H1 (cell line): ENCODE data around the gene RNGTT. TPM values are rescaled to one million over a fixed set of nuclear protein-coding genes. Genes with fewer than 3 reads are reported as not detected.

Source experiments
- CTCF ChIA-PET: fragments of 300-600 bp; sonication (Branson Sonifier 250); formaldehyde crosslinking; loops from one replicate; lab custom pipeline; 2021; ENCODE audit not compliant: partially characterized antibody; lab: Charles Lee
- POLR2A ChIA-PET: fragments of 300-600 bp; sonication (Branson Sonifier 250); formaldehyde crosslinking; loops from one replicate; lab custom pipeline; 2021; ENCODE audit warnings: inconsistent platforms; ENCODE audit not compliant: partially characterized antibody; lab: Charles Lee
- DNase-seq, 2 experiments: peaks; one replicate each; pipeline versions ENCODE4 v3.0.0 to v3.0.0-alpha.2; 2010 to 2022; ENCODE audit warnings: low spot score in 2 of 2, low read depth in 1 of 2, mixed read lengths in 1 of 2
- FAIRE-seq: peaks from 2 replicates; lab custom pipeline; 2011; peaks lifted over from hg19 to GRCh38; lab: Jason Lieb, UNC
- H2AFZ ChIP-seq: 2 replicates; pipeline ENCODE4 v1.8.1; 2012; ENCODE audit warnings: low read length, inconsistent platforms
- H2AK5ac ChIP-seq: 2 replicates; pipeline ENCODE4 v1.6.1; 2013; ENCODE audit warnings: low read depth, low read length
- H2BK120ac ChIP-seq: replicated peaks from 2 replicates; pipeline ENCODE3; 2013; ENCODE audit warnings: low read depth, low read length, inconsistent platforms
- H2BK12ac ChIP-seq: 2 replicates; pipeline ENCODE4 v1.6.1; 2013; ENCODE audit warnings: low read depth, low read length
- H2BK15ac ChIP-seq: 2 replicates; pipeline ENCODE4 v1.6.1; 2013; ENCODE audit warnings: low read length
- H2BK20ac ChIP-seq: 2 replicates; pipeline ENCODE4 v1.6.1; 2013; ENCODE audit warnings: low read length
- H2BK5ac ChIP-seq: 2 replicates; pipeline ENCODE4 v1.6.1; 2013; ENCODE audit warnings: low read depth, low read length
- H3K14ac ChIP-seq: 2 replicates; pipeline ENCODE4 v1.6.1; 2013; ENCODE audit warnings: inconsistent platforms; ENCODE audit not compliant: insufficient read length
- H3K18ac ChIP-seq: 2 replicates; pipeline ENCODE4 v1.6.1; 2013; ENCODE audit warnings: low read length; ENCODE audit errors: extremely low read depth
- H3K23ac ChIP-seq: 2 replicates; pipeline ENCODE4 v1.6.1; 2013; ENCODE audit warnings: inconsistent platforms; ENCODE audit not compliant: insufficient read length
- H3K23me2 ChIP-seq: 2 replicates; pipeline ENCODE4 v1.6.1; 2013; ENCODE audit warnings: low read depth, low read length
- H3K27ac ChIP-seq: 2 replicates; pipeline ENCODE4 v1.6.1; 2011; ENCODE audit warnings: low read depth, low read length, inconsistent platforms
- H3K27me3 ChIP-seq, 4 experiments: replicated peaks in 1 of 4; 1 replicate in 1 of 4; 2 replicates in 3 of 4; pipeline versions ENCODE4 v1.6.1 to v1.8.1; 2011 to 2013; ENCODE audit warnings: low read length in 3 of 4, mild to moderate bottlenecking in 3 of 4, inconsistent platforms in 2 of 4, mixed read lengths in 2 of 4, moderate library complexity in 1 of 4; ENCODE audit not compliant: control insufficient read depth in 3 of 4, insufficient read depth in 3 of 4; ENCODE audit errors: extremely low read depth in 1 of 4
- H3K36me3 ChIP-seq, 4 experiments: 2 replicates each; pipeline versions ENCODE4 v1.6.1 to v1.8.1; 2011 to 2013; ENCODE audit warnings: mild to moderate bottlenecking in 4 of 4, low read length in 3 of 4, moderate library complexity in 2 of 4, control low read depth in 1 of 4, inconsistent platforms in 1 of 4; ENCODE audit not compliant: insufficient read depth in 4 of 4, control insufficient read depth in 2 of 4
- H3K4ac ChIP-seq: replicated peaks from 2 replicates; pipeline ENCODE3; 2013; ENCODE audit warnings: low read length, low read depth, mixed read lengths, inconsistent platforms; ENCODE audit not compliant: insufficient read length
- H3K4me1 ChIP-seq, 4 experiments: replicated peaks in 1 of 4; 1 replicate in 1 of 4; 2 replicates in 3 of 4; pipeline versions ENCODE4 v1.6.1 to v1.8.1; 2011 to 2013; ENCODE audit warnings: low read length in 3 of 4, inconsistent platforms in 2 of 4, mixed read lengths in 1 of 4; ENCODE audit not compliant: insufficient read depth in 4 of 4, control insufficient read depth in 3 of 4
- H3K4me2 ChIP-seq, 2 experiments: 2 replicates each; pipeline versions ENCODE4 v1.6.1 to v1.8.1; 2011 to 2013; ENCODE audit warnings: low read depth in 2 of 2, low read length in 2 of 2, control low read depth in 1 of 2, inconsistent platforms in 1 of 2, mild to moderate bottlenecking in 1 of 2; ENCODE audit not compliant: insufficient read depth in 1 of 2
- H3K4me3 ChIP-seq, 4 experiments: fragments of 200-600, 300-600 bp in 1 of 4; sonication (generic), shearing (Covaris generic), sonication (Bioruptor Twin) in 1 of 4; 2 replicates each; pipeline versions ENCODE4 v1.5.1 to v1.8.1; 2011 to 2016; ENCODE audit warnings: low read length in 4 of 4, low read depth in 3 of 4, control low read depth in 2 of 4, inconsistent platforms in 2 of 4, mild to moderate bottlenecking in 2 of 4, mixed read lengths in 1 of 4, moderate library complexity in 1 of 4; ENCODE audit not compliant: insufficient read depth in 2 of 4; ENCODE audit errors: extremely low read depth in 1 of 4
- H3K56ac ChIP-seq: replicated peaks from 2 replicates; pipeline ENCODE3; 2013; ENCODE audit warnings: low read depth, mild to moderate bottlenecking, mixed read lengths, low read length, inconsistent platforms; ENCODE audit not compliant: insufficient read length
- H3K79me1 ChIP-seq: 2 replicates; pipeline ENCODE4 v1.6.1; 2013; ENCODE audit warnings: low read depth, low read length, control low read depth
- H3K79me2 ChIP-seq, 2 experiments: 2 replicates each; pipeline versions ENCODE4 v1.6.1 to v1.8.1; 2012 to 2013; ENCODE audit warnings: low read length in 2 of 2, mild to moderate bottlenecking in 2 of 2, inconsistent platforms in 1 of 2; ENCODE audit not compliant: insufficient read depth in 2 of 2, control insufficient read depth in 1 of 2
- H3K9ac ChIP-seq, 4 experiments: replicated peaks in 1 of 4; 1 replicate in 1 of 4; 2 replicates in 3 of 4; pipeline versions ENCODE4 v1.6.1 to v1.8.1; 2011 to 2013; ENCODE audit warnings: low read depth in 3 of 4, low read length in 3 of 4, control low read depth in 2 of 4, mild to moderate bottlenecking in 2 of 4, moderate library complexity in 2 of 4, inconsistent platforms in 1 of 4; ENCODE audit errors: extremely low read depth in 1 of 4
- H3K9me3 ChIP-seq, 2 experiments: 2 replicates each; pipeline versions ENCODE4 v1.6.1 to v1.8.1; 2012 to 2013; ENCODE audit warnings: mild to moderate bottlenecking in 2 of 2, moderate library complexity in 2 of 2, control low read depth in 1 of 2, inconsistent platforms in 1 of 2, low read depth in 1 of 2, low read length in 1 of 2, mixed read lengths in 1 of 2; ENCODE audit not compliant: insufficient read depth in 2 of 2
- H4K20me1 ChIP-seq, 2 experiments: replicated peaks in 1 of 2; 2 replicates each; pipeline versions ENCODE3 to v1.8.1; 2011 to 2013; ENCODE audit warnings: inconsistent platforms in 2 of 2, low read length in 2 of 2, mild to moderate bottlenecking in 1 of 2; ENCODE audit not compliant: insufficient read depth in 2 of 2, control insufficient read depth in 1 of 2
- H4K5ac ChIP-seq: 2 replicates; pipeline ENCODE4 v1.6.1; 2013; ENCODE audit warnings: low read length, low read depth, mixed read lengths, inconsistent platforms; ENCODE audit not compliant: insufficient read length
- H4K8ac ChIP-seq: 2 replicates; pipeline ENCODE4 v1.8.0; 2013; ENCODE audit warnings: mild to moderate bottlenecking, moderate library complexity, low read length, inconsistent platforms; ENCODE audit not compliant: insufficient read depth; ENCODE audit errors: extremely low read depth
- H4K91ac ChIP-seq: replicated peaks from 2 replicates; pipeline ENCODE3; 2013; ENCODE audit warnings: low read length, mixed read lengths, inconsistent platforms; ENCODE audit not compliant: insufficient read length
- CBX5 ChIP-seq: fragments of 300-800, 300-1000 bp; sonication (generic); IDR thresholded peaks from 2 replicates; pipeline ENCODE4 v1.7.1; 2016; ENCODE audit warnings: antibody characterized with exemption, low read length, low read depth
- CHD1 ChIP-seq: IDR thresholded peaks from 2 replicates; pipeline ENCODE4 v1.6.1; 2012; ENCODE audit warnings: low read depth, low read length, improper control_type of control experiment
- CTCF ChIP-seq, 3 experiments: IDR thresholded peaks; 1 replicate in 2 of 3; 2 replicates in 1 of 3; pipeline versions ENCODE4 v1.5.1 to v1.6.1; 2011; ENCODE audit warnings: low read length in 3 of 3, mild to moderate bottlenecking in 3 of 3, inconsistent platforms in 2 of 3, low read depth in 1 of 3, moderate library complexity in 1 of 3; ENCODE audit not compliant: insufficient read depth in 1 of 3; ENCODE audit errors: control extremely low read depth in 1 of 3
- FOSL1 ChIP-seq: IDR thresholded peaks from 2 replicates; pipeline ENCODE4 v1.6.1; 2011; ENCODE audit warnings: mild to moderate bottlenecking, low read depth, low read length, moderate library complexity; ENCODE audit not compliant: insufficient read depth
- GABPA ChIP-seq: IDR thresholded peaks from 2 replicates; pipeline ENCODE4 v1.6.1; 2011; ENCODE audit warnings: mild to moderate bottlenecking, low read length, moderate library complexity, borderline replicate concordance; ENCODE audit not compliant: insufficient read depth
- GTF2F1 ChIP-seq: IDR thresholded peaks from 2 replicates; pipeline ENCODE4 v1.6.1; 2012; ENCODE audit warnings: low read depth, low read length, improper control_type of control experiment, borderline replicate concordance
- HDAC2 ChIP-seq, 2 experiments: fragments of 300-600 bp in 1 of 2; sonication (generic) in 1 of 2; IDR thresholded peaks; 2 replicates each; pipeline ENCODE4 v1.6.1; 2011 to 2012; ENCODE audit warnings: low read depth in 2 of 2, low read length in 2 of 2, mild to moderate bottlenecking in 2 of 2, moderate library complexity in 2 of 2, borderline replicate concordance in 1 of 2, inconsistent platforms in 1 of 2
- MAFK ChIP-seq: IDR thresholded peaks from 2 replicates; pipeline ENCODE4 v1.6.1; 2012; ENCODE audit warnings: low read depth, mild to moderate bottlenecking, improper control_type of control experiment, low read length
- RAD21 ChIP-seq, 2 experiments: IDR thresholded peaks in 1 of 2; conservative IDR thresholded peaks in 1 of 2; 2 replicates each; pipeline ENCODE4 v1.6.1; 2011; ENCODE audit warnings: low read depth in 2 of 2, low read length in 2 of 2, improper control_type of control experiment in 1 of 2, inconsistent platforms in 1 of 2, mild to moderate bottlenecking in 1 of 2, moderate library complexity in 1 of 2
- SIX5 ChIP-seq: IDR thresholded peaks from 2 replicates; pipeline ENCODE4 v1.6.1; 2011; ENCODE audit warnings: mild to moderate bottlenecking, low read depth, low read length
- SRF ChIP-seq: IDR thresholded peaks from 2 replicates; pipeline ENCODE4 v1.6.1; 2011; ENCODE audit warnings: mild to moderate bottlenecking, low read depth, low read length, moderate library complexity
- WGBS, 2 experiments: shearing (Covaris generic) in 1 of 2; methylation state at CpG; one replicate each; pipeline versions ENCODE4 v1.1.6 to v1.1.7; 2013 to 2015; ENCODE audit warnings: low lambda C conversion rate in 2 of 2, mixed read lengths in 2 of 2, inconsistent platforms in 1 of 2, low coverage in 1 of 2, missing lambda C conversion rate in 1 of 2; ENCODE audit not compliant: insufficient replicate concordance in 2 of 2, insufficient coverage in 1 of 2, insufficient read length in 1 of 2; ENCODE audit errors: extremely low coverage in 1 of 2, missing lambda C conversion rate in 1 of 2; 5-methylcytosine and 5-hydroxymethylcytosine counted together
- polyA plus RNA-seq, 7 experiments: library from polyadenylated mRNA; depleted of rRNA in 3 of 7; stranded (reverse) in 5 of 7; unstranded in 2 of 7; fragments of >200 nt in 5 of 7; fragments of 200-250 nt in 2 of 7; gene quantifications; 1 replicate in 5 of 7; 2 replicates in 1 of 7; 4 replicates in 1 of 7; pipeline versions ENCODE4 v1.2.1 to v1.2.3, GENCODE V29; 2011 to 2013; ENCODE audit warnings: missing spikeins in 2 of 7, mixed read lengths in 2 of 7
- total RNA-seq: library from RNA; stranded (reverse); fragmentation: NEBNext Ultra II Directional; extraction: Animal tissue kit (Norgen Biotek cat#: 25700); gene quantifications from 2 replicates; pipeline ENCODE4 v1.2.1, GENCODE V29; 2021

Gene RNGTT
- total and polyA plus RNA-seq, 2 of the 8 experiments (the other 6 are each of a cell fraction or from before 2014, with no cell fraction given), result 3.6 to 21.2 TPM

GRCh38 chr6:88612631-88613030 is 350.8 kb downstream of the RNGTT start:
- no peaks in the 10 kb centered on the region for H4K20me1 ChIP-seq
- no peak overlapping the region for H2AFZ ChIP-seq
- WGBS, 2 experiments, result 94% methylated on average over 5 of the region's 5 CpGs; no CpG with 5 or more reads in 1 of the 2 experiments
- no peaks in the 10 kb centered on the region for H3K4me1 ChIP-seq
- H3K27ac ChIP-seq, result no peak overlapping the region
- H3K9me3 ChIP-seq, result no peaks in the 10 kb centered on the region; a peak in 1 of 4 replicates
- H4K91ac ChIP-seq, result no peak overlapping the region
- H3K4ac ChIP-seq, result no peak overlapping the region
- H3K79me2 ChIP-seq, result no peaks in the 10 kb centered on the region
- H3K23ac ChIP-seq, result no peak overlapping the region
- no peak overlapping the region for H2BK12ac ChIP-seq
- H3K79me1 ChIP-seq, result no peaks in the 10 kb centered on the region
- H3K4me3 ChIP-seq, result no peak overlapping the region
- no peak overlapping the region for H2BK20ac ChIP-seq
- H3K9ac ChIP-seq, result no peak overlapping the region
- no peak overlapping the region for H2BK120ac ChIP-seq
- no peak overlapping the region for H3K18ac ChIP-seq
- no peak overlapping the region for H2BK5ac ChIP-seq
- H4K8ac ChIP-seq, result no peak overlapping the region
- no peaks in the 10 kb centered on the region for H3K27me3 ChIP-seq
- no peaks in the 10 kb centered on the region for H3K23me2 ChIP-seq
- H3K56ac ChIP-seq, result no peak overlapping the region
- no peak overlapping the region for H2BK15ac ChIP-seq
- no peak overlapping the region for H3K14ac ChIP-seq
- H2AK5ac ChIP-seq, result no peak overlapping the region
- H3K4me2 ChIP-seq, result no peak overlapping the region
- no peak for DNase-seq
- CTCF ChIA-PET, result interaction anchor here (1.3 kb wide), 1 partner anchor 17 kb away, joined by 6 read pairs; no protein-coding TSS in a partner anchor
- peak; percentile 13 for FAIRE-seq
- POLR2A ChIA-PET, result no interaction called here
- peaks cover 0 to 3% (median 0%) of the 10 kb centered on the region in 4 experiments; a peak in 1 of 8 replicates for H3K36me3 ChIP-seq
- H4K5ac ChIP-seq, result no peak overlapping the region
- no peak for TF ChIP-seq RAD21 (IDR thresholded peaks at IDR 0.05 in 1 of 2, conservative IDR thresholded peaks at IDR 0.05 in 1 of 2; ENCODE audit: low read depth in 2 of 2, low read length in 2 of 2)
- TF ChIP-seq GTF2F1, result no peak
- TF ChIP-seq CHD1, result no peak
- no peak for TF ChIP-seq MAFK
- no peak for TF ChIP-seq SIX5
- TF ChIP-seq CBX5, result no peak
- no peak for TF ChIP-seq FOSL1
- no peak for TF ChIP-seq HDAC2 (IDR thresholded peaks at IDR 0.05; ENCODE audit: borderline replicate concordance in 1 of 2, low read depth in 2 of 2, low read length in 2 of 2)
- TF ChIP-seq SRF, result no peak
- no peak for TF ChIP-seq CTCF (IDR thresholded peaks at IDR 0.05; ENCODE audit: control extremely low read depth in 1 of 3, insufficient read depth in 1 of 3, low read depth in 1 of 3, low read length in 3 of 3)
- no peak for TF ChIP-seq GABPA
